ENCODE results near the gene MAP2K5.

Gene MAP2K5

GRCh38 chr15:67774626-67775025 is 232.1 kb downstream of the MAP2K5 start:
- TF ChIP-seq EZH2 (IDR thresholded peaks at IDR 0.05; ENCODE audit: borderline replicate concordance, low read length) (no peak), CTCF (IDR thresholded peaks at IDR 0.05; ENCODE audit: low read length) (no peak)
- no peaks in the 10 kb centered on the region for H3K27me3 ChIP-seq (ENCODE audit: insufficient read depth, low read length)
- H3K9ac ChIP-seq (ENCODE audit: low read length): no peak overlapping the region
- peaks cover 63% of the 10 kb centered on the region for H3K4me1 ChIP-seq (ENCODE audit: insufficient read depth, low read length, severe bottlenecking)
- H3K9me3 ChIP-seq (ENCODE audit: low read length): no peaks in the 10 kb centered on the region
- no peak overlapping the region for H3K4me3 ChIP-seq (ENCODE audit: low read depth, low read length, poor library complexity, severe bottlenecking)
- no peak overlapping the region for H3K4me2 ChIP-seq (ENCODE audit: low read length)
- no peak overlapping the region for H2AFZ ChIP-seq (ENCODE audit: low read length)
- no peaks in the 10 kb centered on the region for H3K9me2 ChIP-seq (ENCODE audit: low read depth, low read length)
- H3K79me2 ChIP-seq (ENCODE audit: insufficient read depth, low read length): no peaks in the 10 kb centered on the region
- H4K20me1 ChIP-seq (ENCODE audit: insufficient read depth, low read length): no peaks in the 10 kb centered on the region
- no peaks in the 10 kb centered on the region; the same call in 1 of the 2 replicates for H3F3A ChIP-seq (ENCODE audit: insufficient read depth, low read length)
- H3K27ac ChIP-seq (ENCODE audit: low read depth, low read length, poor library complexity, severe bottlenecking): no peak overlapping the region
- H3K36me3 ChIP-seq (ENCODE audit: insufficient read depth, low read length): peaks cover 4% of the 10 kb centered on the region; the same call in 1 of the 2 replicates

- Histone ChIP-seq H3K4me3 (ENCODE audit: low read depth, low read length, poor library complexity, severe bottlenecking) (no peak overlapping the region), H3K4me1 (ENCODE audit: insufficient read depth, low read length, severe bottlenecking) (peaks cover 69% of the 10 kb centered on the region), H3K36me3 (ENCODE audit: insufficient read depth, low read length) (peaks cover 3% of the 10 kb centered on the region; the same call in 1 of the 2 replicates), H3K9me2 (ENCODE audit: low read depth, low read length) (no peaks in the 10 kb centered on the region), H3K4me2 (ENCODE audit: low read length) (no peak overlapping the region), H3K9ac (ENCODE audit: low read length) (no peak overlapping the region), H3K27ac (ENCODE audit: low read depth, low read length, poor library complexity, severe bottlenecking) (peak overlapping the region; percentile 24), H3K9me3 (ENCODE audit: low read length) (no peaks in the 10 kb centered on the region), H3K79me2 (ENCODE audit: insufficient read depth, low read length) (no peaks in the 10 kb centered on the region), H4K20me1 (ENCODE audit: insufficient read depth, low read length) (no peaks in the 10 kb centered on the region), H2AFZ (ENCODE audit: low read length) (no peak overlapping the region), H3K27me3 (ENCODE audit: insufficient read depth, low read length) (no peaks in the 10 kb centered on the region), H3F3A (ENCODE audit: insufficient read depth, low read length) (no peaks in the 10 kb centered on the region; the same call in 1 of the 2 replicates)
- TF ChIP-seq CTCF (IDR thresholded peaks at IDR 0.05; ENCODE audit: low read length) (no peak), EZH2 (IDR thresholded peaks at IDR 0.05; ENCODE audit: borderline replicate concordance, low read length) (no peak)
Measured at GRCh38 chr15:67775250-67775649, 232.7 kb downstream of the MAP2K5 start.

GRCh38 chr15:67775998-67776397 is 233.5 kb downstream of the MAP2K5 start:
- H3K9ac ChIP-seq (ENCODE audit: low read length): no peak overlapping the region
- H2AFZ ChIP-seq (ENCODE audit: low read length): no peak overlapping the region
- H3K27me3 ChIP-seq (ENCODE audit: insufficient read depth, low read length): no peaks in the 10 kb centered on the region
- H3K79me2 ChIP-seq (ENCODE audit: insufficient read depth, low read length): no peaks in the 10 kb centered on the region
- no peaks in the 10 kb centered on the region; the same call in 1 of the 2 replicates for H3F3A ChIP-seq (ENCODE audit: insufficient read depth, low read length)
- TF ChIP-seq EZH2 (IDR thresholded peaks at IDR 0.05; ENCODE audit: borderline replicate concordance, low read length) (no peak), CTCF (IDR thresholded peaks at IDR 0.05; ENCODE audit: low read length) (no peak)
- no peak overlapping the region for H3K4me3 ChIP-seq (ENCODE audit: low read depth, low read length, poor library complexity, severe bottlenecking)
- no peaks in the 10 kb centered on the region for H3K9me2 ChIP-seq (ENCODE audit: low read depth, low read length)
- H3K4me2 ChIP-seq (ENCODE audit: low read length): no peak overlapping the region
- H3K9me3 ChIP-seq (ENCODE audit: low read length): no peaks in the 10 kb centered on the region
- peaks cover 76% of the 10 kb centered on the region for H3K4me1 ChIP-seq (ENCODE audit: insufficient read depth, low read length, severe bottlenecking)
- H3K36me3 ChIP-seq (ENCODE audit: insufficient read depth, low read length): no peaks in the 10 kb centered on the region
- peak overlapping the region; percentile 24 for H3K27ac ChIP-seq (ENCODE audit: low read depth, low read length, poor library complexity, severe bottlenecking)
- H4K20me1 ChIP-seq (ENCODE audit: insufficient read depth, low read length): no peaks in the 10 kb centered on the region

Data from OCI-LY1 (cell line).